GM21528 (cell line): ENCODE results near the gene WSCD2.

ENCODE experiments used
- ATAC-seq: cut with Tn5 transposase; IDR thresholded peaks from one replicate; pipeline ENCODE4 v1.9.1; 2021; ENCODE audit warnings: mild to moderate bottlenecking, moderate library complexity; ENCODE audit not compliant: unreplicated experiment, low FRiP score

The WSCD2 gene

GRCh38 chr12:108129017-108129812, at the start of gene WSCD2:
TSS of gene WSCD2 (plus strand) at chr12:108129288. CDS start at chr12:108195833, 66,545 bp downstream.
- ATAC-seq: no peak

GRCh38 chr12:108079721-108080120, 49.4 kb upstream of the WSCD2 start:
- ATAC-seq: no peak

- no peak for ATAC-seq
Measured at GRCh38 chr12:108080363-108080762, 48.7 kb upstream of the WSCD2 start.

GRCh38 chr12:108082485-108082884, 46.6 kb upstream of the WSCD2 start:
- ATAC-seq: no peak

- no peak for ATAC-seq
Measured at GRCh38 chr12:108087900-108088299, 41.2 kb upstream of the WSCD2 start.

- ATAC-seq: no peak
Measured at GRCh38 chr12:108090107-108090899, 38.8 kb upstream of the WSCD2 start.

- no peak for ATAC-seq
Measured at GRCh38 chr12:108090932-108091678, 38.0 kb upstream of the WSCD2 start.

GRCh38 chr12:108091679-108092051, 37.4 kb upstream of the WSCD2 start:
- no peak for ATAC-seq

GRCh38 chr12:108093209-108093608, 35.9 kb upstream of the WSCD2 start:
- no peak for ATAC-seq

- no peak for ATAC-seq
Measured at GRCh38 chr12:108094056-108094649, 34.9 kb upstream of the WSCD2 start.

GRCh38 chr12:108097160-108097911, 31.8 kb upstream of the WSCD2 start:
- no peak for ATAC-seq

- ATAC-seq: no peak
Measured at GRCh38 chr12:108098374-108098773, 30.7 kb upstream of the WSCD2 start.

GRCh38 chr12:108099073-108099472, 30.0 kb upstream of the WSCD2 start:
- ATAC-seq: no peak

GRCh38 chr12:108099778-108100489, 29.2 kb upstream of the WSCD2 start:
- ATAC-seq: no peak

- no peak for ATAC-seq
Measured at GRCh38 chr12:108101605-108102175, 27.4 kb upstream of the WSCD2 start.

GRCh38 chr12:108102363-108102762, 26.7 kb upstream of the WSCD2 start:
- no peak for ATAC-seq

GRCh38 chr12:108103087-108103486, 26.0 kb upstream of the WSCD2 start:
- ATAC-seq: no peak

- no peak for ATAC-seq
Measured at GRCh38 chr12:108103517-108103916, 25.6 kb upstream of the WSCD2 start.

GRCh38 chr12:108104657-108105056, 24.4 kb upstream of the WSCD2 start:
- ATAC-seq: no peak
